Esophagus squamous epithelium (tissue), 4 donors: ENCODE measurements around the gene FCHSD1.

Experiments
- CTCF ChIP-seq, 6 experiments: fragments of 450-650 bp in 4 of 6; fragments of 200-600 bp in 2 of 6; sonication (generic) in 2 of 6; IDR thresholded peaks; one replicate each; pipeline ENCODE4 v1.5.1; 2016 to 2019; ENCODE audit warnings: antibody characterized with exemption in 6 of 6, mild to moderate bottlenecking in 4 of 6, moderate library complexity in 4 of 6
- POLR2A ChIP-seq, 4 donors: fragments of 450-650 bp; IDR thresholded peaks; one replicate each; pipeline ENCODE4 v1.6.1; 2017; ENCODE audit warnings: antibody characterized with exemption in 4 of 4, mild to moderate bottlenecking in 4 of 4, moderate library complexity in 3 of 4

GRCh38 chr5:141677415-141677814 lies 26.2 kb upstream of the FCHSD1 start:
- TF ChIP-seq POLR2A (IDR thresholded peaks at IDR 0.05) (no peak), CTCF (IDR thresholded peaks at IDR 0.05) (no peak)
